Measurements from ENCODE around the gene KCNF1.

KCNF1 gene

DNA sequence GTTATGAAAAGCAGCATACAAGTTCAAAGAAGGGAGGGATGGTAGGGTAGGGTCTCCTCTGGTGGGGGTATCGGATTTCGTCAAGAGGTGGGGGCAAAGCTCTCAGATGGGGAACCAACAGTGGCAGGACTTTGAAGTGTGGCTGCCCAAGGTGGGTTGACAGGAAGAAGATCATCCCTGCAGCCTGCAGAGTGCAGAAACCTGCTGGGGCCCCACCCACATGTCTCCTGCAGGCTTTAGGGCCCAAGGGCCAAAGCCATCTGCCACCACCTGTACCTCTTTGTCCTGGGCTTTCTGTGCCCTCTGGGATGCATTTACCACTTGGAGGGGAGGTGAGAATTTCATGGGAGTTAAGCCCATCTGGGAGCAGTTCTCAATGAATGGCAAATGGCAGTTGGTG lies 42.7 kb downstream of the KCNF1 start:
- no peaks in the 10 kb centered on the region for H3K79me2 ChIP-seq (ENCODE audit: low read length)
- H2AFZ ChIP-seq (ENCODE audit: low read length) = no peak overlapping the region
- no peaks in the 10 kb centered on the region for H3K36me3 ChIP-seq (replicated peaks; ENCODE audit: insufficient read depth, low read length)
- H3K9me3 ChIP-seq (replicated peaks; ENCODE audit: insufficient read depth, low read length) = no peaks in the 10 kb centered on the region
- H3K4me1 ChIP-seq (ENCODE audit: low read length) = no peaks in the 10 kb centered on the region
- no peak for DNase-seq
- H3K27me3 ChIP-seq (replicated peaks; ENCODE audit: insufficient read depth, low read length) = no peaks in the 10 kb centered on the region
- no peak overlapping the region for H3K4me2 ChIP-seq (ENCODE audit: low read depth, low read length)
- no peaks in the 10 kb centered on the region for H4K20me1 ChIP-seq (ENCODE audit: insufficient read depth, low read length)
- no peak overlapping the region for H3K27ac ChIP-seq (ENCODE audit: low read length)
- H3F3A ChIP-seq (ENCODE audit: insufficient read depth, low read length) = no peaks in the 10 kb centered on the region
- TF ChIP-seq EZH2phosphoT487 (IDR thresholded peaks at IDR 0.05; ENCODE audit: low read length) = no peak
- TF ChIP-seq CTCF (IDR thresholded peaks at IDR 0.05; ENCODE audit: low read length) = no peak
- no peak for TF ChIP-seq EZH2 (optimal IDR thresholded peaks at IDR 0.05; ENCODE audit: low read depth, low read length)
- H3K9ac ChIP-seq (ENCODE audit: low read length) = no peak overlapping the region
- no peaks in the 10 kb centered on the region for H3K9me2 ChIP-seq (replicated peaks; ENCODE audit: insufficient read depth, low read length)
- no peak overlapping the region for H3K4me3 ChIP-seq (ENCODE audit: low read length)

- Histone ChIP-seq H3K27ac (ENCODE audit: low read length) (no peak overlapping the region), H2AFZ (ENCODE audit: low read length) (no peak overlapping the region), H3F3A (ENCODE audit: insufficient read depth, low read length) (no peaks in the 10 kb centered on the region), H3K4me3 (ENCODE audit: low read length) (no peak overlapping the region), H3K9me2 (replicated peaks; ENCODE audit: insufficient read depth, low read length) (no peaks in the 10 kb centered on the region), H3K36me3 (replicated peaks; ENCODE audit: insufficient read depth, low read length) (no peaks in the 10 kb centered on the region), H3K4me1 (ENCODE audit: low read length) (no peaks in the 10 kb centered on the region), H4K20me1 (ENCODE audit: insufficient read depth, low read length) (no peaks in the 10 kb centered on the region), H3K79me2 (ENCODE audit: low read length) (no peaks in the 10 kb centered on the region), H3K9ac (ENCODE audit: low read length) (no peak overlapping the region), H3K27me3 (replicated peaks; ENCODE audit: insufficient read depth, low read length) (no peaks in the 10 kb centered on the region), H3K9me3 (replicated peaks; ENCODE audit: insufficient read depth, low read length) (no peaks in the 10 kb centered on the region), H3K4me2 (ENCODE audit: low read depth, low read length) (no peak overlapping the region)
- TF ChIP-seq EZH2phosphoT487 (IDR thresholded peaks at IDR 0.05; ENCODE audit: low read length) (no peak), CTCF (IDR thresholded peaks at IDR 0.05; ENCODE audit: low read length) (no peak), EZH2 (optimal IDR thresholded peaks at IDR 0.05; ENCODE audit: low read depth, low read length) (no peak)
- DNase-seq = no peak
Measured at GRCh38 chr2:10954856-10955818, 43.4 kb downstream of the KCNF1 start.

GRCh38 chr2:10956006-10956790 lies 44.5 kb downstream of the KCNF1 start:
- no peak overlapping the region for H2AFZ ChIP-seq (ENCODE audit: low read length)
- no peak overlapping the region for H3K4me3 ChIP-seq (ENCODE audit: low read length)
- H3K9ac ChIP-seq (ENCODE audit: low read length) = no peak overlapping the region
- no peaks in the 10 kb centered on the region for H3K36me3 ChIP-seq (replicated peaks; ENCODE audit: insufficient read depth, low read length)
- H3K27ac ChIP-seq (ENCODE audit: low read length) = no peak overlapping the region
- H3K4me2 ChIP-seq (ENCODE audit: low read depth, low read length) = no peak overlapping the region
- no peaks in the 10 kb centered on the region for H3K9me2 ChIP-seq (replicated peaks; ENCODE audit: insufficient read depth, low read length)
- H3K79me2 ChIP-seq (ENCODE audit: low read length) = no peaks in the 10 kb centered on the region
- H3K27me3 ChIP-seq (replicated peaks; ENCODE audit: insufficient read depth, low read length) = no peaks in the 10 kb centered on the region
- TF ChIP-seq EZH2 (optimal IDR thresholded peaks at IDR 0.05; ENCODE audit: low read depth, low read length) (no peak), CTCF (IDR thresholded peaks at IDR 0.05; ENCODE audit: low read length) (no peak), EZH2phosphoT487 (IDR thresholded peaks at IDR 0.05; ENCODE audit: low read length) (no peak)
- H3F3A ChIP-seq (ENCODE audit: insufficient read depth, low read length) = no peaks in the 10 kb centered on the region
- no peaks in the 10 kb centered on the region for H3K4me1 ChIP-seq (ENCODE audit: low read length)
- no peak for DNase-seq
- no peaks in the 10 kb centered on the region for H4K20me1 ChIP-seq (ENCODE audit: insufficient read depth, low read length)
- no peaks in the 10 kb centered on the region for H3K9me3 ChIP-seq (replicated peaks; ENCODE audit: insufficient read depth, low read length)
